HEK293T (cell line): ENCODE data around the gene ATP11A.

Experiments
- CTCF ChIA-PET: fragments of 350-600 bp; formaldehyde crosslinking; extraction: SDS; loops from one replicate; lab custom pipeline; 2021; ENCODE audit warnings: antibody characterized with exemption, inconsistent platforms; lab: Yijun Ruan, JAX
- POLR2A ChIA-PET: fragments of 350-600 bp; formaldehyde crosslinking; extraction: SDS; loops from one replicate; lab custom pipeline; 2020; ENCODE audit warnings: antibody characterized with exemption, inconsistent platforms; lab: Yijun Ruan, JAX
- DNase-seq: peaks from one replicate; pipeline ENCODE4 v3.0.0; 2012; ENCODE audit warnings: mixed read lengths; ENCODE audit errors: extremely low spot score
- ARNT ChIP-seq: fragments of 450-650 bp; IDR thresholded peaks from 2 replicates; pipeline ENCODE4 v1.6.1; 2017; ENCODE audit warnings: mild to moderate bottlenecking
- BHLHE40 ChIP-seq: fragments of 450-650 bp; IDR thresholded peaks from 2 replicates; pipeline ENCODE4 v1.6.1; 2016; ENCODE audit warnings: mild to moderate bottlenecking, moderate library complexity, borderline replicate concordance
- CTBP1 ChIP-seq: fragments of 450-650 bp; IDR thresholded peaks from 2 replicates; pipeline ENCODE4 v1.6.1; 2016; ENCODE audit warnings: borderline replicate concordance
- ELF4 ChIP-seq: fragments of 450-650 bp; IDR thresholded peaks from 2 replicates; pipeline ENCODE4 v1.6.1; 2017; ENCODE audit warnings: antibody characterized with exemption
- FOXA1 ChIP-seq: fragments of 450-650 bp; IDR thresholded peaks from 2 replicates; pipeline ENCODE4 v1.6.1; 2016; ENCODE audit warnings: mild to moderate bottlenecking
- FOXK2 ChIP-seq: fragments of 450-650 bp; IDR thresholded peaks from 2 replicates; pipeline ENCODE4 v1.6.1; 2016; ENCODE audit warnings: mild to moderate bottlenecking
- FOXM1 ChIP-seq: fragments of 450-650 bp; IDR thresholded peaks from 2 replicates; pipeline ENCODE4 v1.6.1; 2017; ENCODE audit warnings: mild to moderate bottlenecking, borderline replicate concordance
- HDGF ChIP-seq: fragments of 450-650 bp; IDR thresholded peaks from 2 replicates; pipeline ENCODE4 v1.6.1; 2017; ENCODE audit warnings: antibody characterized with exemption, borderline replicate concordance
- L3MBTL2 ChIP-seq: fragments of 450-650 bp; conservative IDR thresholded peaks from 2 replicates; pipeline ENCODE4 v1.6.1; 2016; ENCODE audit warnings: mild to moderate bottlenecking
- LEF1 ChIP-seq: fragments of 450-650 bp; IDR thresholded peaks from 2 replicates; pipeline ENCODE4 v1.6.1; 2017; ENCODE audit warnings: mild to moderate bottlenecking, borderline replicate concordance
- NFRKB ChIP-seq: fragments of 450-650 bp; IDR thresholded peaks from 2 replicates; pipeline ENCODE4 v1.6.1; 2016; ENCODE audit warnings: mild to moderate bottlenecking, moderate library complexity
- PKNOX1 ChIP-seq: fragments of 450-650 bp; IDR thresholded peaks from 2 replicates; pipeline ENCODE4 v1.6.1; 2016
- SP1 ChIP-seq: fragments of 450-650 bp; IDR thresholded peaks from 2 replicates; pipeline ENCODE4 v1.6.1; 2017
- SUZ12 ChIP-seq: fragments of 450-650 bp; IDR thresholded peaks from 2 replicates; pipeline ENCODE4 v1.6.1; 2016; ENCODE audit warnings: mild to moderate bottlenecking
- TARDBP ChIP-seq: fragments of 450-650 bp; IDR thresholded peaks from 2 replicates; pipeline ENCODE4 v1.6.1; 2016
- ZNF384 ChIP-seq: fragments of 450-650 bp; IDR thresholded peaks from 2 replicates; pipeline ENCODE4 v1.6.1; 2016

ATP11A gene

GRCh38 chr13:112725346-112726015 is 35.6 kb downstream of the ATP11A start:
- ChIA-PET POLR2A (no interaction called here), CTCF (no interaction called here)
- TF ChIP-seq SUZ12, result no peak
- no peak for TF ChIP-seq FOXM1
- no peak for TF ChIP-seq PKNOX1
- TF ChIP-seq FOXK2, result no peak
- TF ChIP-seq NFRKB, result no peak
- TF ChIP-seq LEF1, result no peak
- no peak for TF ChIP-seq BHLHE40
- no peak for DNase-seq

GRCh38 chr13:112726016-112726767 is 36.4 kb downstream of the ATP11A start:
- ChIA-PET POLR2A (no interaction called here), CTCF (interaction anchor here (0.8 kb wide), 1 partner anchor 12 kb away, joined by 3 read pairs; no protein-coding TSS in a partner anchor)
- TF ChIP-seq ELF4, result no peak
- TF ChIP-seq TARDBP, result no peak
- no peak for TF ChIP-seq FOXK2
- TF ChIP-seq HDGF, result no peak
- no peak for TF ChIP-seq NFRKB
- no peak for TF ChIP-seq FOXA1
- no peak for TF ChIP-seq FOXM1
- no peak for TF ChIP-seq CTBP1
- TF ChIP-seq L3MBTL2, result no peak
- no peak for TF ChIP-seq SP1
- no peak for TF ChIP-seq PKNOX1
- no peak for TF ChIP-seq LEF1
- TF ChIP-seq ZNF384, result no peak
- TF ChIP-seq ARNT, result no peak
- DNase-seq, result no peak

GRCh38 chr13:112727581-112727980 is 37.7 kb downstream of the ATP11A start:
- ChIA-PET CTCF (no interaction called here), POLR2A (no interaction called here)
- TF ChIP-seq BHLHE40, result no peak
- TF ChIP-seq FOXA1, result no peak
- TF ChIP-seq L3MBTL2, result no peak
- no peak for TF ChIP-seq FOXM1
- TF ChIP-seq NFRKB, result no peak
- no peak for TF ChIP-seq ZNF384
- TF ChIP-seq SUZ12, result no peak
- no peak for TF ChIP-seq CTBP1
- TF ChIP-seq ELF4, result no peak
- TF ChIP-seq PKNOX1, result no peak
- TF ChIP-seq TARDBP, result no peak
- no peak for TF ChIP-seq FOXK2
- TF ChIP-seq SP1, result no peak
- TF ChIP-seq ARNT, result no peak
- no peak for TF ChIP-seq LEF1
- TF ChIP-seq HDGF, result no peak
- no peak for DNase-seq

GRCh38 chr13:112728375-112729126 is 38.7 kb downstream of the ATP11A start:
- ChIA-PET POLR2A (no interaction called here), CTCF (no interaction called here)
- no peak for TF ChIP-seq FOXM1
- no peak for TF ChIP-seq LEF1
- TF ChIP-seq PKNOX1, result no peak
- no peak for TF ChIP-seq SUZ12
- TF ChIP-seq ZNF384, result no peak
- no peak for TF ChIP-seq FOXA1
- no peak for TF ChIP-seq BHLHE40
- no peak for TF ChIP-seq TARDBP
- TF ChIP-seq SP1, result no peak
- no peak for TF ChIP-seq CTBP1
- no peak for TF ChIP-seq FOXK2
- no peak for TF ChIP-seq NFRKB
- no peak for DNase-seq

- TF ChIP-seq PKNOX1 (no peak), SP1 (no peak), HDGF (no peak), ARNT (no peak), ELF4 (no peak), L3MBTL2 (no peak), TARDBP (no peak)
- CTCF ChIA-PET, result no interaction called here
- POLR2A ChIA-PET, result no interaction called here
- DNase-seq, result no peak
Observed at GRCh38 chr13:112729408-112729807, 39.6 kb downstream of the ATP11A start.
